HUDEP-2 (cell line): Measurements from ENCODE around the gene YY1AP1.
A peak's percentile ranks its signal among the peaks of the same experiment; 100 is the strongest.
"Not testable (repeated sequence)": the region's sequence is repeated elsewhere in the genome, so short reads cannot be mapped to it uniquely, and the experiment has no call there.

Experiments used
- DNase-seq, 76 experiments: peaks; one replicate each; lab custom pipeline; 2025; ENCODE audit not compliant: unreplicated experiment in 76 of 76; lab: John Stamatoyannopoulos, UW

YY1AP1 gene, protein sequence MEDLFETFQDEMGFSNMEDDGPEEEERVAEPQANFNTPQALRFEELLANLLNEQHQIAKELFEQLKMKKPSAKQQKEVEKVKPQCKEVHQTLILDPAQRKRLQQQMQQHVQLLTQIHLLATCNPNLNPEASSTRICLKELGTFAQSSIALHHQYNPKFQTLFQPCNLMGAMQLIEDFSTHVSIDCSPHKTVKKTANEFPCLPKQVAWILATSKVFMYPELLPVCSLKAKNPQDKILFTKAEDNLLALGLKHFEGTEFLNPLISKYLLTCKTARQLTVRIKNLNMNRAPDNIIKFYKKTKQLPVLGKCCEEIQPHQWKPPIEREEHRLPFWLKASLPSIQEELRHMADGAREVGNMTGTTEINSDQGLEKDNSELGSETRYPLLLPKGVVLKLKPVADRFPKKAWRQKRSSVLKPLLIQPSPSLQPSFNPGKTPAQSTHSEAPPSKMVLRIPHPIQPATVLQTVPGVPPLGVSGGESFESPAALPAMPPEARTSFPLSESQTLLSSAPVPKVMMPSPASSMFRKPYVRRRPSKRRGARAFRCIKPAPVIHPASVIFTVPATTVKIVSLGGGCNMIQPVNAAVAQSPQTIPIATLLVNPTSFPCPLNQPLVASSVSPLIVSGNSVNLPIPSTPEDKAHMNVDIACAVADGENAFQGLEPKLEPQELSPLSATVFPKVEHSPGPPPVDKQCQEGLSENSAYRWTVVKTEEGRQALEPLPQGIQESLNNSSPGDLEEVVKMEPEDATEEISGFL

DNA sequence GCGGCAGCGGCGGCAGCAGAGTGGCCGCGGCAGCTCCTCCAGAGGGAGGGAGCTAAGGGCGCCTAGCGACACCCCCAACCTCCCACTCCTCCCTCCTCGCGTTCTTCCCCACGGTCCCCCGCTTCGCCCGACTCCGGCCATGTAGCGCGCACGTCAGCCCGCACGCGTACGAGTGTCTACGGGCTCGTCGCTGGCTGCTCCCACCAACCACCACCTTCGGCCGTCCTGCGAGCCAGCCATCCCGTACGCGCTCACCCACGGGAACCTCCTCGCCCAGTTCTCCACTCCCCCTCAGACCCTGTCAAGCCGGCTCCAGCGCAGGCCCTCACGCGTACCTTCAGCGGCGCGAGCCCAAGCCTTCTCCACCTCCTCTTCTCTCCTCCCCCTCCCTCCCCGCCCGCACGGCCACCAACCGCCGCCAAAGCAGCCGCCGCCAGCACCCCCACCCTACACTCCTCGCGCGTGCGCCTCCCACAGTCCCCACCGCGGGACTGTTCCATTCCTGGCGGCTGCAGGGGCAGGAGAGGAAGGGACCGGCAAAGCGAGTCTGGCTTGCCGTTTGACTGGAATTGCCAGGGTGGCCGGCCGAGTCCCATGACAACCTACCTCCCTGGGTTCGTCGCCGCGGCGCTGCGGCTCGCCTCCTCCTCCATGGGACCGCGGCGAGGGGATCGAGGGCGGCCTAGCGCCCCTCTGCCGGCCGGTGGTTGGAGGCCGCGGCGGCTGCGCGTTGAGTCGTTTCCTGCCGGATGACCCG lies at the start of gene YY1AP1:
Gene YY1AP1 (minus strand): TSS at position 451 of the 757 bp plus-strand sequence. CDS start 8,338 bp downstream, outside the sequence.
- peak; percentile 27 to 96 (median 85) for DNase-seq

DNA sequence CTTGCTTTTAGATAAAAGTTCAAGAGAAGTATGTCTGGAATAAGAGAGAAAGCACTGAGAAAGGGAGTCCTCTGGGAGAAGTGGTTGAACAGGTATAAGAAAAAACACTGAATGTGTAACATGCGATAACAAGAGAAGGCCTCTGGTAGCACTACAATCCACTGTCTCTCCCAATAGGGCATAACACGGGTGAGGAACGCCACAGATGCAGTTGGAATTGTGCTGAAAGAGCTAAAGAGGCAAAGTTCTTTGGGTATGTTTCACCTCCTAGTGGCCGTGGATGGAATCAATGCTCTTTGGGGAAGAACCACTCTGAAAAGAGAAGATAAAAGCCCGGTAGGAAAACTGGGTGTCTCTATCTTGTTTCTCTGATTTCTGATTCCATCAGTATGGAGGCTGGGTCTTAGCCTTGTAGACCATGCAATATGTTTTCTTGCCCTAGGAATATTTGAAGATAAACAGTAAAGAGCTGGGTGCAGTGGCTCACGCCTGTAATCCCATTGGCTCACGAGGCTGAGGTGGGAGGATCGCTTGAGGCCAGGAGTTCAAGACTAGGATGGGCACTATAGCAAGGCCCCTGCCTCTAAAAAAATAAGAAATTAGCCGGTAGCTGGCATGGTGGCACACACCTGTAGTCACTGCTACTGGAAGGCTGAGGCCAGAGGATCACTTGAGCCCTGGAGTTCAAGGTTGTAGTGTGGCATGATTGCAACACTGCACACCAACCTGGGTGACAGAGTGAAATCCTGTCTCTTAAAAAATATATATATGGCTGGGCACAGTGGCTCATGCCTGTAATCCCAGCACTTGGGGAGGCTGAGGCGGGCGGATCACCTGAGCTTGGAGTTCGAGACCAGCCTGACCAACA lies 40.7 kb upstream of the YY1AP1 start:
- DNase-seq, result peak in 51 of 76 experiments; percentile 1 to 61 (median 29)

DNA sequence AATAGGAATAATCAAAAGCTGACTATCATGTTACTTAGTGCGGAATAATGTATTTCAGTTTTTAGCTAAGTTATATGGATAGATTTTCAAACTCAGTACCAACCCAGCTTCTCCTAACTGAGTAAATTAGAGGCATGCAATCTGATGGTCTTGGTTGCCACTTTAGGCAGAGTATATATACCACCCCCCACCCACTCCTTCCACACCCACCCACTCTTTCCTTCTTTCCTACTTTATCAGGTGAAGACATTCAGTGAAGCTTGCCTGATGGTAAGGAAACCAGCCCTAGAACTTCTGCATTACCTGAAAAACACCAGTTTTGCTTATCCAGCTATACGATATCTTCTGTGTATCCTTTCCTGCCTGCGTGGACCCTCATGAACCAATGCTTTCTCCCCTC lies 36.6 kb upstream of the YY1AP1 start:
- no peak for DNase-seq

DNA sequence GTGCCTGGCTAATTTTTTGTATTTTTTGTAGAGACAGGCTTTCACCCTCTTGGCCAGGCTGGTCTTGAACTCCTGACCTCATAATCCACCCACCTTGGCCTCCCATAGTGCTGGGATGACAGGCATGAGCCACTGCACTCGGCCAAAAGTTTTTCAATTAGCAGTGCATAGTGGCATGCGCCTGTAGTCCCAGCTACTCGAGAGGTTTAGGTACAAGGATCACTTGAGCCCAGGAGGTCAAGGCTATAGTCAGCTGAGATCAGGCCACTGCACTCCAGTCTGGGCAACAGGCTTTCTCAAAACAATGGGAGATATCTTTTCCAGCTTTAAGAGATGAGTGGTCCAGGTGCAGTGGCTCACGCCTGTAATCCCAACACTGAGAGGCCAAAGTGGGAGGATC lies 31.1 kb upstream of the YY1AP1 start:
- DNase-seq, result no peak

DNA sequence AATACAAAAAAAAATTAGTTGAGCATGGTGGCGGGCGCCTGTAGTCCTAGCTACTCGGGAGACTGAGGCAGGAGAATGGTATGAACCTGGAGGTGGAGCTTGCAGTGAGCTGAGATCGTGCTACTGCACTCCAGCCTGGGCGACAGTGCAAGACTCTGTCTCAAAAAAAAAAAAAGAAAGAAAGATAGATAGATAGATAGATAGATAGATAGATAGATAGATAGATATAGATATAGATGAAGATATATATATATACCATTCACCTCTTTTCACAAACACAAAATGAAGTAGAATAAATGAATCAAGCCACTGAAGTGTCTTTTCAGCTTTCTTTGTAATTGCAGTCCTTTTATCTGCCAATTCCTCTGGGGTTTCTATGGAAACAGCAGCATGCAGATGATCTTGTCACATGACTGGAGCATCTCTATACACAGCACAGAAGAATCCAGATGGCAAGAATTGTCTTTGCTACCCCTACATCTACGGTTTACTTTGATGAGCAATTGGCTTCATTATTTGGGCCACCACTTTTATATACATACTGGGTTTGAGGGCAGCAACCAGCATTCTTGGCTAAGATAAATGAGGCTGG lies 30.0 kb upstream of the YY1AP1 start:
- not testable (repeated sequence) for DNase-seq

DNA sequence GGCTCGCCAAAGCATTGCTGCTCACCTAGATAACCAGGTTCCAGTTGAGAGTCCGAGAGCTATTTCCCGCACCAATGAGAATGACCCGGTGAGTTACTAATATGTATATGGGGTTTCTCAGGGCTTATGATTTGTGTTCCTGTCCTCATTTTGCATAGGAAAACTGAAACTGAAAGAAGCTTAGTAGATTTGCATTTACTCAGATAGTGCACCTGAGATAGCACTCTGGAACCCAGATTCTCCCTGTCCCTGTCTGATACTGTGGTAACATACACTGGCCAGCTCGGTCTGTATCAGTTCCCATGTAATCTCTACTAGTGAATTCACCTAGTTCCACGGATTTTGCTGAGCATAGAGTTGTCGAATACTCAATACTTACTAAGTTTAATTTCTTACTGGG lies 28.5 kb upstream of the YY1AP1 start:
- DNase-seq, result no peak

DNA sequence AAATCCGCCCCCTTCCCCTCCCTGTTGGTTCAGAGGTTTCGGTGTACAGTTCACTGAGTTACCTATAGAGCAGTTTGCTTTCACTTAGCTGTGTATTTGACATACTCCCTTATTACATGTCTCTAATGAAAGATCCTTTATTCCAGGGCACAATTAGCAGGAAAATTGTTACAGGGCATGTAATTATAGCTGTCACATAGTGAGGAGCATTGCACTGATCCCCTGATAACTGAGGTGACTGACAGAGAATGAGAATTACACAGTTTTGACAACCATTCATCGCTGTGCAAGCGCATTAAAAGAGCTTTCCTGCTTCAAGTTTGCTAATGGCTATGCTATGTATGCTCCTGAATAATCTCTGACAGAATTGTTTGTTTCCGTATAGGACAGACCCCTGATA lies 27.2 kb upstream of the YY1AP1 start:
- no peak for DNase-seq

DNA sequence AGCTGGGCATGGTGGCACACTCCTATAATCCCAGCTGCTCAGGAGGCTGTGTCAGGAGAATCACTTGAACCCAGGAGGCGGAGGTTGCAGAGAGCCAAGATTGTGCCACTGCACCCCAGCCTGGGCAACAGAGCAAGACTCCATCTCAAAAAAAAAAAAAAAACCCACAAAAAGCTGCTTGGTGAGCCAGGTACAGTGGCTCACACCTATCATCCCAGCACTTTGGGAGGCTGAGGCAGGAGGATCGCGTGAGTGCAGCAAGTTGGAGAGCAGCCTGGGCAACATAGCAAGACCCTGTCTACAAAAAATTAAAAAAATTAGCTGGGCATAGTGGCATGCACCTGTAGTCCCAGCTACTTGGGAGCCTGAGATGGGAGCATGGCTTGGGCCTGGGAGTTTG lies 26.5 kb upstream of the YY1AP1 start:
- not testable (repeated sequence) for DNase-seq

DNA sequence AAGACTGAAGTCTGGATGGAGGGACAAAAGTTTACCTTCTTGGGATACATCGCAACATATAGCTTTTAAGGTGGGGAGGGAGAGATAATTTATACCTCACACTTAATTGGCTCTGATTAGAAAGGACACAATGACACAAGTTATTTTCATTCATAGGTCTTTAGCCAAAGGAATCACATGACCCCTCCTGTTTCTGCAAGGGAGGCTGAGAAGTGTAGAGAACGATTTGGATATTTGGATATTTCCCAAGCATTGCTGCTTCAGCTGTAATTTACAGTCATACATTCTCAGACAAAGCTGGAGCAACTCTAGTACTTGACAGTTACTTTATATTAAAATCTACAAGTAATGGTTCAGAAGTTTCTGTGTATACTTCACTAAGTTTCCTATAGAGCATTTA lies 24.5 kb upstream of the YY1AP1 start:
- DNase-seq, result no peak

DNA sequence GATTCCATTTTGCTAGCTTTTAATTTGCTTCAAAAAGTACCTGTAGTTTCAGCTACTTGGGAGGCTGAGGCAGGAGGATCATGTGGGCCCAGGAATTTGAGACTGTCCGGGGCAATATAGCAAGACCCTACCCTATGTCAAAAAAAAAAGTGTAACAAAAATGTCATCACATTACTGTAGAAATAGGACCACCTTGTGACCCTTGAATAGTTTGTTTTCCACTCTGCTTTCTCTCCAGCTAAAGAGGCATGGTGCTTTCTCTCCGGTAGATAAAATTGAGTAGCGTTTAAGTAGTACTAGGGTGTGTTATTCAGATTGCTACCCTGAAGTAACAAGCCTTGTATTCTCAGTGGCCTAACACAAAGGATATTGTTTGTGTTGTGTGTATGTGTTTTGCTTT lies 24.1 kb upstream of the YY1AP1 start:
- peak in 2 of 76 experiments; percentile 12 to 14 for DNase-seq

DNA sequence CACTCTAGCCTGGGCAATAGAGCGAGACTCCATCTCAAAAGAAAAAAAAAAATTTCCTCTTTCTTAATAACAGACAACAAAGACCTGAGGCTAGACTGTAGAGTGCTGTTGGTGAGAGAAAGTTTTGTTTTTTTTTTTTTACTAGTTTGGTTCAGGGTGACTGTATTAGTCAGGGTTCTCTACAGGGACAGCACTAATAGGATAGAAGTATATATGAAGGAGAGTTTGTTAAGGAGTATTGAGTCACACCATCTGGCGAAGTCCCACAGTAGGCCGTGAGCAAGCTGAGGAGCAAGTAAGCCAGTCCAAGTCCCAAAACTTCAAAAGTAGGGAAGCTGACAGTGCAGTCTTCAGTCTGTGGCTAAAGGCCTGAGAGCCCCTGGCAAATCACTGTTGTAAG lies 22.9 kb upstream of the YY1AP1 start:
- not testable (repeated sequence) for DNase-seq

DNA sequence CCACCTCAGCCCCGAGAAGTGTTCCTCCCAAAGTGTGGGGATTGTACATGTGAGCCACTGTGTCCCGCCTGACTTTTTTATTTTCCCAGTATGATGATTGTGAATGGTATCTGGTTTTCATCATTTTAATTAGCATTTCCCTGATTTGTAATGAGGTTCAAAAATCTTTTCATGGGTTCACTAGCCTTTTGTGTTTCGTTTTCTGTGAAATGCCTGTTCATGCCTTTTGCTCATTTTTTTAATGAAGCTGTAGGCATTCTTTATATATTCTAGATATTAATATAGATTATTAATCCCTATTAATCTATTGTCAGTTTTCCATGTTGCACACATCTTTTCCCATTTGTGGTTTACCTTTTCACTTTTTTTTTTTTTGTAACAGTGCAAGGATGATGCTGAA lies 20.8 kb upstream of the YY1AP1 start:
- DNase-seq, result no peak

DNA sequence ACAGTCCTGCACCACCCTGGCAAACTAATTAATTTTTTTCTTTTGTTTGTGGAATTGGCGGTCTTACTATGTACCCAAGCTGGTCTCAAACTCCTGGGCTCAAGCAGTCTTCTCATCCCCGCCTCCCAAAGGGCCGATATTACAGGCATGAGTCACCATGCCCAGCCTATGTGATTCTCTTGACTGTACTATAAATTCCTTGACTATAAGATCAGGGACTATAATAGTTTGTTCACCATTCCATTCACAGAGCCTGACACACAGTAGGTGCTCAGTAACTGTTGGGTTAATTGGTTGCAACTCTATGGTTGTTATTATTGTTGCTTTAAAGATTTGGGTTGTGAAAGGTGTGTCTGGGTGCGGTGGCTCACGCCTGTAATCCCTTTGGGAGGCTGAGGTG lies 17.6 kb upstream of the YY1AP1 start:
- DNase-seq, result no peak

DNA sequence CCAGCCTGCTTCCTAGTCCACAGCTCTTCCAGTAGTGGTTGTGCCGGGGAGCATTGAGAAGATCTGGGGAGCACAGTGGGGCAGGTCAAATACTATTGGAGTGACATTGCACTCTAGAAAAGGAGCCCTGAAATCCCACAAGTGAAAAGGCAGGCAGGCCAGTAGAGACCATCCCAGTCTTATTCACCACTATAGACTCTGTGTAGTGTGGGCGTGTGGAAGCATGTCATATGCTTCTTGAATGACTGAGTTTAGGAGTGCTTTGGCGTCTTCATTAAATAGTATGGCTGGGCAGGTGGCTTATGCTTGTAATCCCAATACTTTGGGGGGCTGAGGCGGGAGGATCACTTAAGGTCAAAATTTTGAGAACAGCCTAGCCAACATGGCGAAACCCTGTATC lies 15.8 kb upstream of the YY1AP1 start:
- not testable (repeated sequence) for DNase-seq

DNA sequence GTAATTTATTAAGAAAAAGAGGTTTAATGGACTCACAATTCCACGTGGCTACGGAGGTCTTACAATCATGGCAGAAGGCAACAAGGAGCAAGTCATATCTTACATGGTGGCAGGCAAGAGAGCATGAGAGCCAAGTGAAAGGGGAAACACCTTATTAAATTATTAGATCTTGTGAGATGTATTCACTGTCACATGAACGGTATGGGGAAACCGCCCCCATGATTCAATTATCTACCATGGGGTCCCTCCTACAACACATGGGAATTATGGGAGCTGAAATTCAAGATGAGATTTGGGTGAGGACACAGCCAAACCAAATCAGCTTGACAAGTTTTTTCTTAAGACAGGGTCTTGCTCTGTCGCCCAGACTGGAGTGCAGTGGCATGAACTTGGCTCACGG lies 14.6 kb upstream of the YY1AP1 start:
- no peak for DNase-seq

DNA sequence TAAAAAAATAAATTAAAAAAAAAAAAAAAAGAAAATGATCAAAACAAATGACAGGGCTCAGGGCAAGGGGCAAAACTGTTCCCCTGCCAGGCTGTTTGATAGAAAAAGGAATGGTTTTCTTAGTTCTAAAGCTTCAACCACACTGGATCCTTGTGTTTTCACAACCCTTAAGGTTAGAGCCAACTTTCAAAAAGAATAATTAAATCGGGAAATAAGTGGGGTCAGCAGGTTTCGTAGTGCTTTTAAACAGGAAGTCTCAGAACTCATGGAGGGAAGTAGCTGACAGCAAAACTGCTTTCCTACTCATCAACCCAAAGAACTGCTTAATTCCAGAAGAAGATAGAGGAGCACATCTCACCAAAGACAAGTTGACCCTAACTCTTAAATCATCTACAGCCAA lies 13.1 kb upstream of the YY1AP1 start:
- not testable (repeated sequence) for DNase-seq

DNA sequence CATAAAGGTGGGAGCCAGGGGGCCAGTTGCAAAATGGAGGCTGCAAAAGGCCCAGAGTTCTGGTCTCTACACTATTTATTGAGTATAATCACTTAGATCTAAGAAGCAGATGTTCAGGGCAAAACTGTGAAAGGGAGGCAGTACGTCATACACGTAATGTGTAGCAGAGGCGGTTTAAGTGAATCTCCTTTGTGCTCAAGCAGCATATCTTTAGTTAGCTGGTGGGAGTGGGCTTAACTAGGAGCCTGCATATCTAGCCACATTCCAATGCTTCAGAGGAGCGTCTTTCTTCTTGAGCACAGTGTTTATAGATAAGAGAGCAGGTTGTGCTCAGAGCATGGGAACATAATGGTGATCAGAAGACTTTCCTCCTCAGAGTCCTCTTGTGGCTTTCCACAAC lies 10.5 kb upstream of the YY1AP1 start:
- peak in 36 of 76 experiments; percentile 1 to 69 (median 22) for DNase-seq

DNA sequence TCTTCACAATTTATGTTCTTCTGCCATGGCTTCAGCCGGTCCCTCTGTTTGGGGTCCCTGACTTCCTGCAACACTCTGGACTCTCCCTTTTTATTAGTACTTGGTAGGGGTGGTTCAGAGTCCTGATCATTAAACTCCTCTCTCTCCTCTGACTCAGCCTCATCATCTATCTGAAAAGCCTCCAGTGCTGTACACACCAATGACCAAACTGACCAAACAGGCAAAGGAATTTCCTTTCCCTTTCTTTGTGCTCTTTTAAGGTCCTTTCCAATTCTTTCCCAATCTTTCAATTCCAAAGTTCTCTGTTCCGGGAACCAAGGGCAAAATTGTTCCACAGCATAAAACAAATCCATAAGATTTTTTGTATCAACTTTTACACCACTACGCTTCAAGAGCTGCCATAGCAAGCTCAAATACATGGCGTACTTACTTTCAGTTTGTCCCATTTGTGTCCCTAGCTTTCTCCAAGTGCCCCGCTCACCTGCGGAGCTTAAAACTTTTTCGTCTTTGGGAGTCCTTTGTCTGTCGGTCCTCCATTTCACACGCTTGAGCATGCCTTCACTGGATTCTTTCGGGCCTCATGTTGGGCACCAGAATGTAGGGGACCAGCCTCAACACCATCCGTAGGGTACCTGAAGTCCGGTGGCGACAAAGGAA lies 9.9 kb upstream of the YY1AP1 start:
- DNase-seq, result no peak

DNA sequence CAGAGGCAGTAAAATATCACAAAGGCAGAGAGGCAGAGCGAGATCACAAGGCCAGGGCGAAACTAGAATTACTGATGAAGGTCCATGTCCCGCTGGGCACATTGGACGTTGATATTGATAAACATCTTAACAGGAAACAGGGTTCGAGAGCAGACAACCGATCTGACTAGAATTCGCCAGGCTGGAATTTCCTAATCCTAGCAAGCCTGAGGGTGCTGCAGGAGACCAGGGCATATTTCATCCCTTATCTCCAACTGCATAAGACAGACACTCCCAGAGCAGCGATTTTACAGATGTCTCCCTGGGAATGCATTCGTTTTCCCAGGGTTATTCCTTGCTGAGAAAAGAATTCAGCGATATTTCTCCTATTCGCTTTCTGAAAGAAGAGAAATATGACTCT lies 9.0 kb upstream of the YY1AP1 start:
- not testable (repeated sequence) for DNase-seq
